NT2/D1 (cell line): ENCODE measurements around the gene THAP9.

Source experiments
- DNase-seq: peaks from one replicate; pipeline ENCODE4 v3.0.0-alpha.2; 2011; ENCODE audit warnings: low read depth, low spot score
- H3K27me3 ChIP-seq: 2 replicates; pipeline ENCODE4 v1.6.0; 2011; ENCODE audit warnings: mild to moderate bottlenecking; ENCODE audit not compliant: insufficient read length, insufficient read depth
- H3K36me3 ChIP-seq: 2 replicates; pipeline ENCODE4 v1.6.1; 2011; ENCODE audit warnings: mild to moderate bottlenecking, low read length, mixed read lengths; ENCODE audit not compliant: insufficient read depth, insufficient read length
- H3K4me1 ChIP-seq: 2 replicates; pipeline ENCODE4 v1.5.1; 2011; ENCODE audit not compliant: insufficient read depth, insufficient read length
- H3K4me3 ChIP-seq: 2 replicates; pipeline ENCODE4 v1.5.1; 2011; ENCODE audit warnings: low read depth; ENCODE audit not compliant: insufficient read length
- H3K9ac ChIP-seq: 2 replicates; pipeline ENCODE4 v1.6.0; 2011; ENCODE audit warnings: low read depth; ENCODE audit not compliant: insufficient read length
- H3K9me3 ChIP-seq: 2 replicates; pipeline ENCODE4 v1.5.1; 2011; ENCODE audit warnings: mild to moderate bottlenecking, low read length; ENCODE audit not compliant: insufficient read depth
- SUZ12 ChIP-seq: IDR thresholded peaks from 2 replicates; pipeline ENCODE4 v1.6.1; 2011; ENCODE audit not compliant: insufficient read length, insufficient read depth; ENCODE audit errors: extremely low read depth
- YY1 ChIP-seq: IDR thresholded peaks from 2 replicates; pipeline ENCODE4 v1.6.1; 2011; ENCODE audit not compliant: insufficient read length, insufficient read depth
- ZNF274 ChIP-seq: IDR thresholded peaks from 2 replicates; pipeline ENCODE4 v1.6.1; 2011; ENCODE audit warnings: mild to moderate bottlenecking, low read depth, low read length

THAP9 gene

GRCh38 chr4:82898322-82899243 lies 2.0 kb upstream of the THAP9 start:
- Histone ChIP-seq H3K36me3 (peaks cover 51% of the 10 kb centered on the region), H3K27me3 (no peaks in the 10 kb centered on the region), H3K4me1 (no peaks in the 10 kb centered on the region), H3K4me3 (peak overlapping the region; percentile 84), H3K9ac (peak overlapping the region; percentile 88), H3K9me3 (no peaks in the 10 kb centered on the region)
- TF ChIP-seq ZNF274 (no peak), SUZ12 (no peak), YY1 (no peak)
- DNase-seq, result no peak

DNA sequence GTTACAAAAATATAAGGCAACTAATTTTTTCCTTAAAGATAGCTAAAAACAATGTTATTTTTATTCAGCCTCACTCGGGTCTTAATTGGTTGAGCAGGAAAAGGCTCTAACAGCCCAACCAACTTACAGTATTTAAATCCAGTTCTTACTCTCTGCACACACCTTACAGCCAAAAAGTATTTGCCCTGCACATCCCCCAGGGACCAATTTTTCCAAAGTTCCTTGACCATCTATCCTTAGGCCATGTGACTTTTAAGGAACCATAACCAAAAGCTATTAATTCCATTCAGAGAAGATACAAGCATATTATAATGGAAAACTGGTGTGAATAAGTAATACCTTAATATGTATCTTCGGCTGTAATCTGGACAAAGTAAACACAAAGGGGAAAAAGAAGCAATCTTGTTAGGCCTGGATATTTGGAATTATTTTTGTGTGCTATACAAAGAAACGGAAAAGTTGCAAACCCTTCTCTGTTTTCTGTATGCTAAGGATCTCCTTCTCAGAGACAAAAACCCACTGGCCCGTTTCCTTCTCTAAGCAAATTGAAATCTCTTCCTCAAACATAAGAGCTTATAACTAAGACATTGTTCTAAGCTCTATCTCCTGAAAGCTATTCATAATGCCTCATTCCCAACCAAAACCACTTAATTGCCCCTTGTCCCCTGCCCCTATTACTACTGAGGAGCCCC lies 1.0 kb upstream of the THAP9 start:
- H3K9me3 ChIP-seq, result no peaks in the 10 kb centered on the region
- TF ChIP-seq YY1 (no peak), SUZ12 (no peak)
- H3K27me3 ChIP-seq, result no peaks in the 10 kb centered on the region
- no peaks in the 10 kb centered on the region for H3K4me1 ChIP-seq
- peaks cover 45% of the 10 kb centered on the region for H3K36me3 ChIP-seq
- DNase-seq, result no peak
- peak overlapping the region; percentile 84 for H3K4me3 ChIP-seq
- peak overlapping the region; percentile 88 for H3K9ac ChIP-seq

GRCh38 chr4:82900066-82900410 lies 497 bp upstream of the THAP9 start:
- Histone ChIP-seq H3K4me1 (no peaks in the 10 kb centered on the region), H3K27me3 (no peaks in the 10 kb centered on the region), H3K9me3 (no peaks in the 10 kb centered on the region), H3K36me3 (peaks cover 42% of the 10 kb centered on the region), H3K9ac (peak overlapping the region; percentile 88), H3K4me3 (peak overlapping the region; percentile 84)
- TF ChIP-seq SUZ12, result no peak
- no peak for TF ChIP-seq YY1
- no peak for TF ChIP-seq ZNF274
- no peak for DNase-seq

- Histone ChIP-seq H3K9ac (peak overlapping the region; percentile 86), H3K4me1 (no peaks in the 10 kb centered on the region), H3K27me3 (no peaks in the 10 kb centered on the region), H3K4me3 (peak overlapping the region; percentile 84), H3K36me3 (peaks cover 38% of the 10 kb centered on the region), H3K9me3 (no peaks in the 10 kb centered on the region)
- TF ChIP-seq ZNF274 (no peak), YY1 (no peak), SUZ12 (no peak)
- DNase-seq, result no peak
These were observed 716 bp downstream of the THAP9 start for GRCh38 chr4:82901183-82901718.

GRCh38 chr4:82903737-82904136 lies 3.2 kb downstream of the THAP9 start:
- TF ChIP-seq SUZ12 (no peak), YY1 (no peak), ZNF274 (no peak)
- Histone ChIP-seq H3K36me3 (peaks cover 38% of the 10 kb centered on the region), H3K9me3 (no peaks in the 10 kb centered on the region), H3K9ac (no peak overlapping the region), H3K4me3 (no peak overlapping the region), H3K4me1 (no peaks in the 10 kb centered on the region), H3K27me3 (no peaks in the 10 kb centered on the region)
- DNase-seq, result no peak

DNA sequence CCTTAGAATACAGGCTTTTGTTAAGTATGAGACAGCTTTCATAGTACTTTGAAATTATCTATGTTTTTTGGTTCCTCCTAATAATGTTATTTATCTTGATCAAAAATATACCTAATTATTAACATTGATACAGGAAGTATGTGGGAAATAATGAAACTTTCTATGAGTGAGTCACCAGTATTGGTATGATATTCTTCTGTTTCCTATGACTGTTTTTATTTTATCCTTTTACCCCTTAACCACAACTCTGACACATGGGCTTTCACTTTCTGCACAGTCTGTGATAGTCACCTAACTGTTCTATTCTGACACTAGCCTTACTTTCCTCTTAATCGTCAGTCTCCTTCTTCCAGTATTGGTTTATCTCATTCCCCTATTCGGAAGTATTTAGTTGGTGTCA lies 4.7 kb downstream of the THAP9 start:
- Histone ChIP-seq H3K4me3 (no peak overlapping the region), H3K9ac (no peak overlapping the region), H3K4me1 (no peaks in the 10 kb centered on the region), H3K27me3 (no peaks in the 10 kb centered on the region), H3K9me3 (no peaks in the 10 kb centered on the region), H3K36me3 (peaks cover 31% of the 10 kb centered on the region)
- no peak for DNase-seq
- no peak for TF ChIP-seq YY1

- H3K4me3 ChIP-seq, result no peak overlapping the region
- H3K27me3 ChIP-seq, result no peaks in the 10 kb centered on the region
- DNase-seq, result no peak
- no peaks in the 10 kb centered on the region for H3K9me3 ChIP-seq
- H3K4me1 ChIP-seq, result no peaks in the 10 kb centered on the region
- TF ChIP-seq SUZ12 (no peak), ZNF274 (no peak), YY1 (no peak)
- peaks cover 37% of the 10 kb centered on the region for H3K36me3 ChIP-seq
- no peak overlapping the region for H3K9ac ChIP-seq
These were observed 5.9 kb downstream of the THAP9 start for GRCh38 chr4:82906469-82906868.
